HEK293 (cell line): ENCODE measurements around the gene TBX4.

Experiments
- CTCF ChIA-PET: fragments of 350-600 bp; formaldehyde crosslinking; extraction: SDS; loops from one replicate; lab custom pipeline; 2021; ENCODE audit warnings: antibody characterized with exemption; lab: Yijun Ruan, JAX
- POLR2A ChIA-PET: fragments of 300-600 bp; formaldehyde crosslinking; extraction: SDS; loops from one replicate; lab custom pipeline; 2020; ENCODE audit warnings: antibody characterized with exemption, inconsistent platforms; lab: Yijun Ruan, JAX
- H3K27ac ChIP-seq: fragments of 200-500 bp; sonication (Bioruptor generic); 2 replicates; pipeline ENCODE4 v1.5.1; 2014; ENCODE audit warnings: low read depth, low read length, control low read depth, inconsistent platforms; ENCODE audit errors: extremely low read depth
- H3K36me3 ChIP-seq, 2 experiments: fragments of 200-500 bp in 1 of 2; sonication (Bioruptor generic) in 1 of 2; 1 replicate in 1 of 2; 2 replicates in 1 of 2; pipeline ENCODE4 v1.5.1; 2014 to 2017; ENCODE audit warnings: inconsistent platforms in 2 of 2, low read length in 2 of 2; ENCODE audit not compliant: control insufficient read depth in 2 of 2, insufficient read depth in 1 of 2
- H3K4me1 ChIP-seq: fragments of 200-500 bp; sonication (Bioruptor generic); 2 replicates; pipeline ENCODE4 v1.5.1; 2014; ENCODE audit warnings: mild to moderate bottlenecking, low read length, inconsistent platforms; ENCODE audit not compliant: control insufficient read depth, insufficient read depth
- H3K4me3 ChIP-seq: 2 replicates; pipeline ENCODE4 v1.5.1; 2011; ENCODE audit warnings: low read depth, mild to moderate bottlenecking, control low read depth, low read length, moderate library complexity
- H3K9me3 ChIP-seq: fragments of 200-500 bp; sonication (Bioruptor generic); 2 replicates; pipeline ENCODE4 v1.5.1; 2014; ENCODE audit warnings: low read depth, low read length, inconsistent platforms; ENCODE audit not compliant: control insufficient read depth, insufficient read depth
- GLIS2 ChIP-seq: fragments of 450-650 bp; formaldehyde crosslinking; IDR thresholded peaks from 2 replicates; pipeline ENCODE4 v1.5.1; 2016; ENCODE audit warnings: missing biosample characterization, missing genetic modification characterization
- HOXD13 ChIP-seq: sonication (generic); formaldehyde crosslinking; IDR thresholded peaks from 2 replicates; pipeline ENCODE4 v1.8.0; 2022; ENCODE audit warnings: missing genetic modification reagents, borderline replicate concordance
- KLF1 ChIP-seq: fragments of 450-650 bp; formaldehyde crosslinking; IDR thresholded peaks from 2 replicates; pipeline ENCODE4 v1.5.1; 2016; ENCODE audit warnings: missing biosample characterization, missing genetic modification characterization
- MZF1 ChIP-seq: fragments of 450-650 bp; formaldehyde crosslinking; IDR thresholded peaks from 2 replicates; pipeline ENCODE4 v1.5.1; 2017; ENCODE audit warnings: missing biosample characterization, missing genetic modification characterization, borderline replicate concordance
- PRDM1 ChIP-seq: fragments of 450-650 bp; formaldehyde crosslinking; IDR thresholded peaks from 2 replicates; pipeline ENCODE4; 2016; ENCODE audit warnings: missing biosample characterization, missing genetic modification characterization
- SP7 ChIP-seq: fragments of 450-650 bp; formaldehyde crosslinking; IDR thresholded peaks from 2 replicates; pipeline ENCODE4 v1.5.1; 2016; ENCODE audit warnings: missing biosample characterization, missing genetic modification characterization
- YY1 ChIP-seq: fragments of 450-650 bp; formaldehyde crosslinking; IDR thresholded peaks from 2 replicates; pipeline ENCODE4 v1.5.1; 2018; ENCODE audit warnings: missing biosample characterization, missing genetic modification characterization
- ZBTB7A ChIP-seq: fragments of 450-650 bp; formaldehyde crosslinking; IDR thresholded peaks from 2 replicates; pipeline ENCODE4 v1.5.1; 2016; ENCODE audit warnings: low read depth, missing biosample characterization, missing genetic modification characterization
- ZBTB8A ChIP-seq: fragments of 450-650 bp; formaldehyde crosslinking; IDR thresholded peaks from 2 replicates; pipeline ENCODE4 v1.5.1; 2016; ENCODE audit warnings: missing biosample characterization, missing genetic modification characterization
- ZNF148 ChIP-seq: fragments of 450-650 bp; formaldehyde crosslinking; IDR thresholded peaks from 2 replicates; pipeline ENCODE4 v1.5.0; 2017; ENCODE audit warnings: missing biosample characterization, missing genetic modification characterization, borderline replicate concordance
- ZNF155 ChIP-seq: fragments of 450-650 bp; formaldehyde crosslinking; IDR thresholded peaks from 2 replicates; pipeline ENCODE4 v1.5.1; 2016; ENCODE audit warnings: missing biosample characterization, missing genetic modification characterization
- ZNF2 ChIP-seq: fragments of 450-650 bp; formaldehyde crosslinking; IDR thresholded peaks from 2 replicates; pipeline ENCODE4 v1.5.1; 2016; ENCODE audit warnings: missing biosample characterization, missing genetic modification characterization
- ZNF211 ChIP-seq: fragments of 450-650 bp; formaldehyde crosslinking; IDR thresholded peaks from 2 replicates; pipeline ENCODE4 v1.5.1; 2016; ENCODE audit warnings: low read depth, missing biosample characterization, missing genetic modification characterization
- ZNF223 ChIP-seq: fragments of 450-650 bp; formaldehyde crosslinking; IDR thresholded peaks from 2 replicates; pipeline ENCODE4 v1.5.1; 2016; ENCODE audit warnings: missing biosample characterization, missing genetic modification characterization
- ZNF248 ChIP-seq: fragments of 450-650 bp; formaldehyde crosslinking; IDR thresholded peaks from 2 replicates; pipeline ENCODE4 v1.5.1; 2017; ENCODE audit warnings: missing biosample characterization, missing genetic modification characterization
- ZNF404 ChIP-seq: fragments of 450-650 bp; formaldehyde crosslinking; IDR thresholded peaks from 2 replicates; pipeline ENCODE4 v1.5.1; 2017; ENCODE audit warnings: missing biosample characterization, missing genetic modification characterization
- ZNF433 ChIP-seq: fragments of 450-650 bp; formaldehyde crosslinking; IDR thresholded peaks from 2 replicates; pipeline ENCODE4 v1.5.1; 2016; ENCODE audit warnings: missing biosample characterization, missing genetic modification characterization, low read depth
- ZNF529 ChIP-seq: fragments of 450-650 bp; formaldehyde crosslinking; IDR thresholded peaks from 2 replicates; pipeline ENCODE4 v1.5.1; 2017; ENCODE audit warnings: missing genetic modification characterization, missing biosample characterization; ENCODE audit not compliant: insufficient replicate concordance
- ZNF561 ChIP-seq: fragments of 450-650 bp; IDR thresholded peaks from 2 replicates; pipeline ENCODE4 v1.5.1; 2018; ENCODE audit warnings: missing biosample characterization, missing genetic modification characterization, borderline replicate concordance
- ZNF701 ChIP-seq: fragments of 450-650 bp; formaldehyde crosslinking; IDR thresholded peaks from 2 replicates; pipeline ENCODE4 v1.5.1; 2016; ENCODE audit warnings: missing biosample characterization, missing genetic modification characterization
- ZSCAN16 ChIP-seq: fragments of 450-650 bp; formaldehyde crosslinking; IDR thresholded peaks from 2 replicates; pipeline ENCODE4 v1.5.1; 2016; ENCODE audit warnings: missing biosample characterization, missing genetic modification characterization
- ZSCAN18 ChIP-seq: fragments of 450-650 bp; formaldehyde crosslinking; IDR thresholded peaks from 2 replicates; pipeline ENCODE4 v1.5.1; 2016; ENCODE audit warnings: missing biosample characterization, missing genetic modification characterization
- ZSCAN23 ChIP-seq: fragments of 450-650 bp; formaldehyde crosslinking; IDR thresholded peaks from 2 replicates; pipeline ENCODE4 v1.5.1; 2016; ENCODE audit warnings: missing biosample characterization, missing genetic modification characterization
- TF ChIP-seq, protein P1 (sequence below): fragments of 450-650 bp; formaldehyde crosslinking; IDR thresholded peaks from 2 replicates; pipeline ENCODE4; 2016; ENCODE audit warnings: missing biosample characterization, missing genetic modification characterization
- TF ChIP-seq, protein P2 (sequence below): fragments of 450-650 bp; formaldehyde crosslinking; IDR thresholded peaks from 2 replicates; pipeline ENCODE4 v1.5.1; 2016; ENCODE audit warnings: missing biosample characterization, missing genetic modification characterization

The TBX4 gene

GRCh38 chr17:61453566-61454380 is 1.6 kb downstream of the TBX4 start:
- no peak for TF ChIP-seq GLIS2
- TF ChIP-seq ZNF2 (tag by site-specific recombination), result no peak
- TF ChIP-seq HOXD13, result no peak
- TF ChIP-seq SP7 (tag by site-specific recombination), result no peak
- no peak for TF ChIP-seq YY1 (tag by site-specific recombination)
- no peak for TF ChIP-seq ZNF248 (tag by site-specific recombination)
- TF ChIP-seq ZBTB8A (tag by site-specific recombination), result no peak
- TF ChIP-seq, protein P1, sequence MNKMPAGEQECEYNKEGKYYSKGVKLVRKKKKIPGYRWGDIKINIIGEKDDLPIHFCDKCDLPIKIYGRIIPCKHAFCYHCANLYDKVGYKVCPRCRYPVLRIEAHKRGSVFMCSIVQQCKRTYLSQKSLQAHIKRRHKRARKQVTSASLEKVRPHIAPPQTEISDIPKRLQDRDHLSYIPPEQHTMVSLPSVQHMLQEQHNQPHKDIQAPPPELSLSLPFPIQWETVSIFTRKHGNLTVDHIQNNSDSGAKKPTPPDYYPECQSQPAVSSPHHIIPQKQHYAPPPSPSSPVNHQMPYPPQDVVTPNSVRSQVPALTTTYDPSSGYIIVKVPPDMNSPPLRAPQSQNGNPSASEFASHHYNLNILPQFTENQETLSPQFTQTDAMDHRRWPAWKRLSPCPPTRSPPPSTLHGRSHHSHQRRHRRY, result no peak
- TF ChIP-seq ZNF561, result no peak
- no peak for TF ChIP-seq PRDM1 (tag by site-specific recombination)
- Histone ChIP-seq H3K4me1 (no peaks in the 10 kb centered on the region), H3K4me3 (no peak overlapping the region), H3K9me3 (no peaks in the 10 kb centered on the region), H3K27ac (no peak overlapping the region), H3K36me3 (no peaks in the 10 kb centered on the region)
- ChIA-PET POLR2A (no interaction called here), CTCF (interaction anchor here (1.0 to 1.2 kb wide), 3 partner anchors 14 to 37 kb away, joined by 3 to 9 read pairs (median 3); no protein-coding TSS in a partner anchor)

DNA sequence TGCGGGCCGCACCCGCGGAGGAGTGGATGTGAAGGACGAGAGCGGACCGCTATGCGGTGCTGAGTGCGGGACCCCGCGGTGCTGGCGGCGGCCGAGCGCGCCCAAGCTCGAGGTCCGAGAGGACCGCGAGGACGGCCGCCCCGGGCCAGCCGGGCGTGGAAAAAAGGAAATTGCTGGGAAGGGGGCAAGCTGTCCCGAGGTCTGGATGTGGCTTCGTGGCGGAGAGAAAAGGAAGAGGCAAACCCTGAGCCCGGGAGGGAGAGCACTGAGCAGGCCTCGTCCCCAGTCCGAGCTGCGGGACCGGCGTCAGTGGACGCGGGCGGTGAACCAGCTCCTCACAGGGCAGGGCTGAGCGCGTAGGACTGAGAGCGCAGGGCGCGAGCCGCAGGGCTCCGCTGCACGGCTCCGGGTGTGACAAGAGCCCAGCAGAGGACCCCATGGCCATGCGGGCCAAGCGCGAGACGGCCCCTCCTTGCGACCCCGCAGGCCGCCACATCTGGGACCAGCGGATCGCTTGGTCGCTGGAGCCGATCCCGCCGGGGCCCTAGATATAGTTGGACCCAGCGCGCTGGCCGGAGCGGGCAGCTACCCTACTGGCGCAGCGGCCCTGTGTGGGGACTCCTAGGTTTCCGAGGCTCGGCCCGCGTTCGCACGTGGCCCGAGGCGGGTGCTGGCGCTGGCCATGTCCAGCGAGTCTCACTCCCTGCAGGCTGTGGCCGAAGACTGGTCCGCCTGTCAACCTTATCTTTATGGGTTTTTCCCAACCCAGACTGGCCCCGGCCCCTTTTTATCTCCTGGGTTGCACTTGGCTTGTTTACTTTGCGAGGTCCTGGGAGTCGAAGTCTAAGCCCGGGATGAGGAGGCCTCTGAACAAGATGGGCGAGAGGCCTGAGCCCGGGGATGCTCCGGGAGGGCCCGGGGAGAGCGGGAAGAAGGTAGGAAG is 2.4 kb downstream of the TBX4 start:
- H3K4me1 ChIP-seq, result no peaks in the 10 kb centered on the region
- no peaks in the 10 kb centered on the region for H3K9me3 ChIP-seq
- POLR2A ChIA-PET, result no interaction called here
- H3K36me3 ChIP-seq, result no peaks in the 10 kb centered on the region
- no peak overlapping the region for H3K27ac ChIP-seq
- H3K4me3 ChIP-seq, result no peak overlapping the region
- CTCF ChIA-PET, result interaction anchor here (0.6 to 1.2 kb wide), 5 partner anchors 13 to 482 kb away, joined by 3 to 9 read pairs (median 3); no protein-coding TSS in a partner anchor
- TF ChIP-seq ZNF223 (no peak), ZNF404 (no peak), ZNF701 (no peak), ZSCAN23 (no peak), KLF1 (no peak), ZSCAN18 (no peak), ZNF155 (tag by site-specific recombination) (no peak), ZBTB7A (tag by site-specific recombination) (no peak), ZSCAN16 (tag by site-specific recombination) (no peak), ZNF211 (no peak), ZNF148 (tag by site-specific recombination) (no peak), ZNF529 (tag by site-specific recombination) (no peak), ZNF433 (no peak), MZF1 (tag by site-specific recombination) (no peak)
- TF ChIP-seq, protein P2, sequence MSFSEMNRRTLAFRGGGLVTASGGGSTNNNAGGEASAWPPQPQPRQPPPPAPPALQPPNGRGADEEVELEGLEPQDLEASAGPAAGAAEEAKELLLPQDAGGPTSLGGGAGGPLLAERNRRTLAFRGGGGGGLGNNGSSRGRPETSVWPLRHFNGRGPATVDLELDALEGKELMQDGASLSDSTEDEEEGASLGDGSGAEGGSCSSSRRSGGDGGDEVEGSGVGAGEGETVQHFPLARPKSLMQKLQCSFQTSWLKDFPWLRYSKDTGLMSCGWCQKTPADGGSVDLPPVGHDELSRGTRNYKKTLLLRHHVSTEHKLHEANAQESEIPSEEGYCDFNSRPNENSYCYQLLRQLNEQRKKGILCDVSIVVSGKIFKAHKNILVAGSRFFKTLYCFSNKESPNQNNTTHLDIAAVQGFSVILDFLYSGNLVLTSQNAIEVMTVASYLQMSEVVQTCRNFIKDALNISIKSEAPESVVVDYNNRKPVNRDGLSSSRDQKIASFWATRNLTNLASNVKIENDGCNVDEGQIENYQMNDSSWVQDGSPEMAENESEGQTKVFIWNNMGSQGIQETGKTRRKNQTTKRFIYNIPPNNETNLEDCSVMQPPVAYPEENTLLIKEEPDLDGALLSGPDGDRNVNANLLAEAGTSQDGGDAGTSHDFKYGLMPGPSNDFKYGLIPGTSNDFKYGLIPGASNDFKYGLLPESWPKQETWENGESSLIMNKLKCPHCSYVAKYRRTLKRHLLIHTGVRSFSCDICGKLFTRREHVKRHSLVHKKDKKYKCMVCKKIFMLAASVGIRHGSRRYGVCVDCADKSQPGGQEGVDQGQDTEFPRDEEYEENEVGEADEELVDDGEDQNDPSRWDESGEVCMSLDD (tag by site-specific recombination), result no peak
